Nephron (organoid): ENCODE measurements around the gene ATP13A4.

Source experiments
- H3K27ac Mint-ChIP-seq, 3 experiments: 2 replicates each; pipeline ENCODE4 v1.8.0; 2020; ENCODE audit warnings: mixed read lengths in 3 of 3, mild to moderate bottlenecking in 2 of 3, moderate library complexity in 1 of 3
- H3K27me3 Mint-ChIP-seq: 2 replicates; pipeline ENCODE4 v1.8.0; 2021; ENCODE audit warnings: low read depth, mild to moderate bottlenecking, moderate library complexity, mixed read lengths
- H3K36me3 Mint-ChIP-seq: 2 replicates; pipeline ENCODE4 v1.8.0; 2020; ENCODE audit warnings: low read depth, mixed read lengths
- H3K4me1 Mint-ChIP-seq: 2 replicates; pipeline ENCODE4 v1.8.0; 2020; ENCODE audit warnings: mixed read lengths
- H3K4me3 Mint-ChIP-seq, 3 experiments: 2 replicates each; pipeline ENCODE4 v1.8.0; 2020; ENCODE audit warnings: mild to moderate bottlenecking in 3 of 3, mixed read lengths in 3 of 3, moderate library complexity in 2 of 3
- H3K9me3 Mint-ChIP-seq: 2 replicates; pipeline ENCODE4 v1.8.0; 2020; ENCODE audit warnings: mixed read lengths
- TF ChIP-seq, protein P1 (sequence below), 3 experiments: fragments of 200-600 bp; sonication (generic); IDR thresholded peaks; one replicate each; pipeline ENCODE4 v1.5.0; 2021; ENCODE audit warnings: antibody characterized with exemption in 3 of 3; ENCODE audit not compliant: unreplicated experiment in 3 of 3

Gene ATP13A4

DNA sequence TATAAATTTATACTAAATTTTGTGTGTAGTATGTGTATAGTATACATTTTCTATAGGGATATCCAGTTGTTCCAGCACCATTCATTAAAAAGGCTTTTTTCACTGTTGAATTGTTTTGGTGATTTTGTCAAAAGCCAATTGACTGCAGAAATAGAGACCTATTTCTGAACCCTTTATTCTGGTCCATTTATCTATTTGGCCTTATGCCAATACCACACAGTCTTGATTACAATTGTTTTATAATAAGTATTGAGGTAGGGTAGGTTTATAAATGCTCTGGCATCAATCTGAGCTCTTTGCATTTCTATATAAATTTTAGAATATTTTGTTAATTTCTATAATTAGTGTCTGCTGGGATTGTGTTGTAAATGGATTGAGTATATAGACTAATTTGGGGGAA, 31.8 kb upstream of the ATP13A4 start:
- Mint-ChIP-seq H3K4me1 (no peaks in the 10 kb centered on the region), H3K27me3 (no peaks in the 10 kb centered on the region), H3K27ac (no peak overlapping the region), H3K4me3 (no peak overlapping the region), H3K36me3 (no peaks in the 10 kb centered on the region), H3K9me3 (no peaks in the 10 kb centered on the region)
- TF ChIP-seq, protein P1, sequence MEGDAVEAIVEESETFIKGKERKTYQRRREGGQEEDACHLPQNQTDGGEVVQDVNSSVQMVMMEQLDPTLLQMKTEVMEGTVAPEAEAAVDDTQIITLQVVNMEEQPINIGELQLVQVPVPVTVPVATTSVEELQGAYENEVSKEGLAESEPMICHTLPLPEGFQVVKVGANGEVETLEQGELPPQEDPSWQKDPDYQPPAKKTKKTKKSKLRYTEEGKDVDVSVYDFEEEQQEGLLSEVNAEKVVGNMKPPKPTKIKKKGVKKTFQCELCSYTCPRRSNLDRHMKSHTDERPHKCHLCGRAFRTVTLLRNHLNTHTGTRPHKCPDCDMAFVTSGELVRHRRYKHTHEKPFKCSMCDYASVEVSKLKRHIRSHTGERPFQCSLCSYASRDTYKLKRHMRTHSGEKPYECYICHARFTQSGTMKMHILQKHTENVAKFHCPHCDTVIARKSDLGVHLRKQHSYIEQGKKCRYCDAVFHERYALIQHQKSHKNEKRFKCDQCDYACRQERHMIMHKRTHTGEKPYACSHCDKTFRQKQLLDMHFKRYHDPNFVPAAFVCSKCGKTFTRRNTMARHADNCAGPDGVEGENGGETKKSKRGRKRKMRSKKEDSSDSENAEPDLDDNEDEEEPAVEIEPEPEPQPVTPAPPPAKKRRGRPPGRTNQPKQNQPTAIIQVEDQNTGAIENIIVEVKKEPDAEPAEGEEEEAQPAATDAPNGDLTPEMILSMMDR (IDR thresholded peaks at IDR 0.05; ENCODE audit: unreplicated experiment in 3 of 3): no peak

GRCh38 chr3:193585530-193585929, 30.8 kb upstream of the ATP13A4 start:
- no peaks in the 10 kb centered on the region for H3K36me3 Mint-ChIP-seq
- H3K4me1 Mint-ChIP-seq: no peaks in the 10 kb centered on the region
- no peaks in the 10 kb centered on the region for H3K9me3 Mint-ChIP-seq
- H3K4me3 Mint-ChIP-seq: no peak overlapping the region
- TF ChIP-seq, protein P1 (IDR thresholded peaks at IDR 0.05; ENCODE audit: unreplicated experiment in 3 of 3): no peak
- H3K27ac Mint-ChIP-seq: no peak overlapping the region
- H3K27me3 Mint-ChIP-seq: peaks cover 1% of the 10 kb centered on the region

GRCh38 chr3:193574488-193575070, 19.9 kb upstream of the ATP13A4 start:
- no peak overlapping the region for H3K27ac Mint-ChIP-seq
- H3K9me3 Mint-ChIP-seq: no peaks in the 10 kb centered on the region
- no peaks in the 10 kb centered on the region for H3K36me3 Mint-ChIP-seq
- no peaks in the 10 kb centered on the region for H3K4me1 Mint-ChIP-seq
- TF ChIP-seq, protein P1 (IDR thresholded peaks at IDR 0.05; ENCODE audit: unreplicated experiment in 3 of 3): no peak
- no peaks in the 10 kb centered on the region for H3K27me3 Mint-ChIP-seq
- no peak overlapping the region for H3K4me3 Mint-ChIP-seq

DNA sequence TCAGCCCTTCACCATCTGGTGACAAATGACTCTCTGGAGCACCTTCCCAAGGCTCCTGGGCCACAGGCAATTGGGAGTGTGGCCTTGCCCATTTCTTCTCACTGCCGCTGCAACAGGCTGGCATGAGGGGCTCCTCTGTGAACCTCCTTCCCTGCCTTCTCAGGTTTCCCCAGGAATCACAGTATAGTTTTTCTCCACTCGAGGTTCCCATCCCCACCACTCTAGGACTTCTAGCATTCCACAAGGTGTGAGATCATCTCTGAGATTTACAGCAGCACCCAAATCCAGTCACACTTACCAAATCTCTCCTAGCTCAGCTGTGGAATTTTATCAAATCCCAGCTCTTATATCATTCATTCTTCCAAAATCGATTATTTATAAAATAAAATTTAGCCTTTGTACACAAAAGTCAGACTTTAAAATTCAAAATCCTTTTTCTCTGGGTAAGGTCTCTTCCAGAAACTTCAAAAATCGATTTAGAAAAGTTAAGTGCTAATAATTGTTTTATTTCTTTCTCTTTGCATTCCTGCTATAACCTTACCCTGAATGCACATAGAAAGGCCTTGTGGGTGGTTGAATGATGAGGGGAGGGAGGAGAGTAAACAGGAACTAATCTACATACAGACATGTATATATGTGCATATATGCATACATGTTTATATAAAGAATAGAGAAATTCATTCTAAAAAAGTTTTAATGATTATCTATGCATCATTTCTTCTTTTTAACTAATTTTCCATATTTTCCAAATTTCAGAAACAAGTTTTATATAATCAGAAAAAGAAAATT, 18.9 kb upstream of the ATP13A4 start:
- no peaks in the 10 kb centered on the region for H3K9me3 Mint-ChIP-seq
- no peaks in the 10 kb centered on the region for H3K27me3 Mint-ChIP-seq
- H3K27ac Mint-ChIP-seq: no peak overlapping the region
- no peaks in the 10 kb centered on the region for H3K4me1 Mint-ChIP-seq
- TF ChIP-seq, protein P1 (IDR thresholded peaks at IDR 0.05; ENCODE audit: unreplicated experiment in 3 of 3): no peak
- H3K36me3 Mint-ChIP-seq: no peaks in the 10 kb centered on the region
- H3K4me3 Mint-ChIP-seq: no peak overlapping the region

- H3K36me3 Mint-ChIP-seq: no peaks in the 10 kb centered on the region
- H3K4me1 Mint-ChIP-seq: no peaks in the 10 kb centered on the region
- no peaks in the 10 kb centered on the region for H3K9me3 Mint-ChIP-seq
- H3K27me3 Mint-ChIP-seq: peaks cover 4% of the 10 kb centered on the region
- no peak overlapping the region for H3K4me3 Mint-ChIP-seq
- no peak overlapping the region for H3K27ac Mint-ChIP-seq
- TF ChIP-seq, protein P1 (IDR thresholded peaks at IDR 0.05; ENCODE audit: unreplicated experiment in 3 of 3): peak; percentile 85 to 88 (median 87)
Observed at GRCh38 chr3:193572426-193572908, 17.8 kb upstream of the ATP13A4 start.
